ENCODE measurements around the gene YTHDF1.

The YTHDF1 gene

DNA sequence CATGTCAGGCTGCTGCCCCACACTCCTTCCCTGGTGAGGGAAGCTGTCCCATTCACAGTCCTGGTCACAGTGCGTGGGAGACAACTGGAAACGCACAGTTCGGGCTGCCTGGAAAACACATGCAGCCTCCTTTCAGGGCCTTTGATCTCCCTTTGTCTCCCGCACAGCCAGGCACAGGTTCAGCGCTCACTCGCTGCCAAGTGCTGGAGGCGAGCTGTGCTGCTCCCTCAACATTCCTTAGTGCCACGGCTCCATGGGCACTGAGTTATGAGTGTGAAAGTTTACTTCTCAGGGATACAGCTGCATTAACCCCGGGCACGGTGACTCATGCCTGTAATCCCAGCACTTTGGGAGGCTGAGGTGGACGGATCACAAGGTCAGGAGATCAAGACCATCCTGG lies 9.1 kb downstream of the YTHDF1 start:
- FAIRE-seq: no peak

GRCh38 chr20:63205896-63206295 lies 10.0 kb downstream of the YTHDF1 start:
- no peak for FAIRE-seq

GRCh38 chr20:63204362-63204761 lies 11.6 kb downstream of the YTHDF1 start:
- FAIRE-seq: no peak

DNA sequence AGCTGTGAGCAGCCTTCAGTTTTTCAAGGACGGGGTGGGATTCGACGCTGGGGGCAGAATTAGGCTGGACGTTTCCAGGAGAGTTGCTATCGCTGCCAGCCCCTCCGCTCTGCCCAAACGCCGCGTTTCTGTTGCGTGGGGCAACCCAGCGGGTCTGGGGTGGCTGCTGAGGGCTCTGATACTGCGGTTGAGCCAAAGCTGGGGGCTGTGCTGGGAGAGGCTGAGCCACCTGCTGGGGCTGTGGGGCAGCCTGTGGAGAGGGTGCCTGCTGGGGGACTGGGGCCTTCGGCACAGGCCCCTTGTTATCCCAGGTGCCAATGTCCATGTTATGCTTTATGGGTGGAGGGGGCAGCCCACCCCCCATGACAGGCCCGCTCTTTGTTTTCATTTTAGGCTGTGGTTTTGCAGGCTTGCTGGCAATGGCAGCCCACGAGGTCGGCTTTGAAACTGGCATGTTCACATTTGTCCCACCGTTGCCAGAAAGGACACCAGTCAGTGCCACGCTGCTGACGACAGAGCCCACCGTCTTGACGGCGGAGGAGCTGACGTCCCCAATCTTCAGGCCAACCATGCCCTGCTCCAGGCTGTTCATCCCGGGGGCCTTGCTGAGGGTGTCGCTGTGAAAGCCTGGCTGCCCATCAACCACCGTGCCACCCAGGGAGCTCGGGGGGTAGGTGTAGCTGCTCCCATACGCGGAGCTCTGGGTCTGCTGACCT lies 13.0 kb downstream of the YTHDF1 start:
- FAIRE-seq: no peak

DNA sequence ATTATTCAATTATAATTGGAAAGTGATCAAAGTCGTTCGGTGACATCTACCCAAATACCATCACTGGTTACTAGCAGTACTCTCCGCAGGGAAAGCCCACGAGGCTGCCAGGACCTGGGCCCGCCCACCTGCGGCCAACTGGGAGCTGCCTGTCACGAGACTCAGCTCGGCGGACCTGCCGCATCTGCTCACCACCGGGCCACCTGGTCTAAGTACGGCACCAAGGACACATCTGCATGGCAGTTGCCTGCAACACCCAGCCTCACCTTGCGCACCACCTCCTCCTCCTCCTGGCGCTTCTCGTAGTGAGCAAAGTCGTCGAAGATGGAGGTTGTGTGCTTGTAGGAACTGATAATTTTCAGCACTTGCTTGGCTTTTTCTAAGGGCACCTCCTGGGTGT lies 13.9 kb downstream of the YTHDF1 start:
- FAIRE-seq: no peak

DNA sequence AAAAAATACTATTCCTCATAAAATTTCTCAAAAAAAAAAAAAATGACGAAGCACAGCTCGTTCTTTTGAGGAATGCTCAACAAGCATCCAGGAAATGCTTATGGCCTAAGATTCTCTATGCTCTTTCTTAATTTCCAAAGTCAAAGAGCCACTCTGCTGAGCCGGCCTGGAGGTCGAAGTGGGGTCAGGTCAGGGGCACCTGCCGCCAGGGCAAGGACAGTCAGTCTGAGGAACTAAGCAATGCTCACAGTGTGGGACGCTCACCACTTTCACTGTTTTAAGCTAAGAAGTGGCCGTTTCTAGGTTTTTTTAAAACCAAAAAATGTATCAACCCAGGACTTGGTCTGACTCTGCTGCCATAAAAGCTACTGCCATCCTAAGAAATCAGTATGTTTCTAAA lies 17.3 kb downstream of the YTHDF1 start:
- no peak for FAIRE-seq

- no peak for FAIRE-seq
Observed at GRCh38 chr20:63196768-63197470, 19.0 kb downstream of the YTHDF1 start.

- no peak for FAIRE-seq
Observed at GRCh38 chr20:63194797-63195173, 21.1 kb downstream of the YTHDF1 start.

DNA sequence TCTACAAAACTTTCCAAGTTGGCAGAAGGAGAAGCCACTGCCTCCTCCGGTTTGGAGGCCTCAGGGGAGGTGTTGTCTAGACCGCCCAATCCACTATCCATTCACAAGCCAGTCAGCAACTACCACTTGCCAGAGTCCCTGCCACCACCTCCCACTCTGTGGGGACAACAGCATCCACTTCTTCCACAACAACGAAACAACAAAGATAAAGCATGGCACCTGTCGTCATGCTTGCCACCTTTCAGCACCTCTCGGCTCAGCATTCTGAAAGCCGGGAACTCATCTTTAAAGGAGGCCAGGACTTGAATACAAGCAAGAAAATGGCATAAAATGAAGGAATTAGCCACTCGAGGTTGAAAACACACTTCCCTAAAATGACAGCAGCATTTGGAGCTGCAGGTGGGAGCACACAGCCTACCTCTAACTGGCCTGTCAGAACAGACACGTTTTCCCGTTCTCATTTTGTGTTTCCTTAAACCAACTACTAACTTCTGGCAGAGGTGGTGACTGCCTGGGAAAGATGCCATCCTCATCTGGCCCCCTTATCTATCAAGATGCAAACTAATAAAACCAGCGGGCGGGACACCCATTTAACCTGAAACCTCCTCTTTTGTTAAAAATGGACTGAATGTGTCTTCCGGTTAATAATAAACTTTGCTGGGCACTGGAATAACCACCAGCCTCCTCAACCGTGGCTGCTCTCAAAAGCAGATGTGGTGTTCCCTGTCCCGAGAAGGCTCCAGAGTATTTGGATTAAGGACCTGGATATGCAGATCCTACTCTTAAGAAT lies 21.7 kb downstream of the YTHDF1 start:
- no peak for FAIRE-seq

DNA sequence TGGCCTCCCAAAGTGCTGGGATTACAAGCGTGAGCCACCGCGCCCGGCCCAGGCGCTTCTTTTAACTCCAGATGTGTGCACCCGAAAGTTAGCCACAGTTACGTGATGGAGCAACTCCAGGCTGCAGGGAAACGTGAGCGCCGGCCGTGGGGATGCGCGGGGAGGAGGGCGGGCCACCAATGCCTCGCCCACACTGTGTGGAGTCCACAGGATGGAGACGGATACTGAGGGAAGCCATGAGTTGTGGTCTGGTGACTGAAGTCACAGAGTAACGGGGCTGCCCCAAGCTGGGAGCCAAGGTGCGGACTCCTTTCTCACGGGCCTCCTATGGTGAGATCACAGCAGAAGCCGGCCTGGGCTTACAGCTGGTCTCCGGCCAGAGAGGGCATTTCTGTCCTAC lies 23.2 kb downstream of the YTHDF1 start:
- no peak for FAIRE-seq

- FAIRE-seq: no peak
Observed at GRCh38 chr20:63191400-63191799, 24.5 kb downstream of the YTHDF1 start.

GRCh38 chr20:63190828-63191227 lies 25.1 kb downstream of the YTHDF1 start:
- no peak for FAIRE-seq

DNA sequence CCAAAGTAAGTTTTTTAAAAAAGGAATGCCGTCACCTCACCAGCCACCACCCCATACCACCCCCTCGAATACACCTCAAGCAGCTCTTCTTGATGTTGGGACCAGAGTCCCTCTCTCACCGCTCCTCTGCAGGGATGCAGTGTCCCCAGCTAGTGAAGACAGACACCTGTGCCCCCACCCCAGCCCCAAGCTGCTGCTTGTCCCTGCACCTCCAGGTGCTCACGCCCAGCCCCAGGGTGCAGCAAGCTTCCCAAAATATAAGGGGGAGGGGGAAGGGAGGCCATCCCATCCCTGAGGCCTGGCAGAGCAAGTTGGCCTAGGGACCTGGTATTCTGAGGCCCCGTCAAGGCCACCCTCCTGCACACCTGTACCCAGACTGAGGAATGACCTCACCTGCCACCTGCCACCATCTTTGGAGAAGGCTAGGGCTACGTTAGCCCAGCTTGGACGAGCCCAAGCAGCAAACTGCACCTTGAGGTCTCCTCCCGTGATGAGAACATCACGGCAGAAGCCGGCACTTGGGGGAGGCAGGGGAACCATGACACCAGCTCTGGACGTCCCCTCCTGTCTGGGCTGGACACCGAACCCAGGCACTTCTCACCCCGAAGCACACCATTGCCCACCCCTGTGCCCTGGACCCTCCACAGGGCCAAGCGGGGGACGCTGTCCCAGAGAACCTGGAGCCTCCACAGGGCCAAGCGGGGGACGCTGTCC lies 25.9 kb downstream of the YTHDF1 start:
- no peak for FAIRE-seq

DNA sequence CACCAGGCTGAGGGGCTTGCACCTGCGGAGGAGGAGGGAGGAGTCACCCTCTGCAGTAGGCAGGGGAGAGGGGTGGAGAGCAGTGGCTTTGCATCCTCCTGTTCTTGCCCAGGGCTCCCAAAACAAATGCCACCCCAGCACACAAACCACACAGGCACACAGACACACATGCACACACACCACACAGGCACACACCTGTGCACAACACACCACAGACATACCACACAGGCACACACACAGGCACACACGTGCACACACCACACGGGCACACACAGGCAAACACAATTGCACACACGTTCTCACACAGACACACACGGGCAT lies 26.6 kb downstream of the YTHDF1 start:
- no peak for FAIRE-seq

- FAIRE-seq: no peak
Observed at GRCh38 chr20:63188641-63189321, 27.1 kb downstream of the YTHDF1 start.

- FAIRE-seq: no peak
Observed at GRCh38 chr20:63188159-63188442, 27.8 kb downstream of the YTHDF1 start.

- no peak for FAIRE-seq
Observed at GRCh38 chr20:63187338-63188158, 28.4 kb downstream of the YTHDF1 start.

- FAIRE-seq: no peak
Observed at GRCh38 chr20:63186528-63187316, 29.2 kb downstream of the YTHDF1 start.

DNA sequence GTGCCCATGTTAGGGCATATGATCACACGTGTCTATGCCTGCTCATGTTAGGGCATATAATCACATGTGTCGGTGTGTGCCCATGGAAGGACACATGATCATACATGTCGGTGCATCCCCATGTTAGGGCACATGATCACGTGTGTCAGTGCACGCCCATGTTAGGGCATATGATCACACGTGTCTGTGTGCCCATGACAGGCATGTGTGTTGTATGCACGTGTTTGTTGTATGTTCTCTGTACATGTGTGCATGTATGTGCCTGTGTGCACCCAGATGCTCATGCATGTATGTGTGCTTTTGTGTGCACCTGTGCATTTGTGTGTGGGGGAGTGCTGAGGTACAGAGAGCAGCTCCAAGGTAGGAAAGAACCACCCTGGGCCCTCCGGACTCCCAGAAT lies 29.8 kb downstream of the YTHDF1 start:
- FAIRE-seq: no peak

DNA sequence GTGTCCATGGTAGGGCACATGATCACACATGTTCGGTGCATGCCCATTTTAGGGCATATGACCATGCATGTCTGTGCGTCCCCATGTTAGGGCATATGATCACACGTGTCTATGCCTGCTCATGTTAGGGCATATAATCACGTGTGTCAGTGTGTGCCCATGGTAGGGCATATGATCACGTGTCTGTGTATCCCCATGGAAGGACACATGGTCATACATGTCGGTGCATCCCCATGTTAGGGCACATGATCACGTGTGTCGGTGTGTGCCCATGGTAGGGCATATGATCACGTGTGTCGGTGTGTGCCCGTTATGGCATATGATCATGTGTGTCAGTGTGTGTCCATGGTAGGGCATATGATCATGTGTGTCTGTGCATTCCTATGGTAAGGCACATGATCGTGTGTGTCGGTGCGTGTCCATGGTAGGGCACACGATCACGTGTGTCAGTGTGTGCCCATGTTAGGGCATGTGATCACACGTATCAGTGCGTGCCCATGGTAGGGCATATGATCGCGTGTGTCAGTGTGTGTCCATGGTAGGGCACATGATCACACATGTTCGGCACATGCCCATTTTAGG lies 30.6 kb downstream of the YTHDF1 start:
- no peak for FAIRE-seq
